Neural cell (in vitro differentiated cells): ENCODE results near the gene INSR. TPM values are rescaled to one million over a fixed set of nuclear protein-coding genes. Genes with fewer than 3 reads are reported as not detected.

Source experiments
- H2AFZ ChIP-seq: fragments of 200-600, 300-800 bp; sonication (generic), shearing (Covaris generic); 2 replicates; pipeline ENCODE4 v1.6.0; 2014; ENCODE audit warnings: low read depth, mild to moderate bottlenecking, antibody characterized with exemption, low read length, moderate library complexity
- H3F3A ChIP-seq: fragments of 200-600 bp; shearing (Covaris generic); 2 replicates; pipeline ENCODE4 v1.6.1; 2016; ENCODE audit warnings: mild to moderate bottlenecking, moderate library complexity, mixed read lengths, antibody characterized with exemption, low read length; ENCODE audit not compliant: insufficient read depth, poor library complexity, severe bottlenecking
- H3K27ac ChIP-seq: fragments of 200-600, 300-800 bp; sonication (generic), shearing (Covaris generic); 2 replicates; pipeline ENCODE4 v1.5.1; 2014; ENCODE audit warnings: mild to moderate bottlenecking, low read length, moderate library complexity
- H3K27me3 ChIP-seq: fragments of 300-800, 200-600 bp; sonication (generic), shearing (Covaris generic); 2 replicates; pipeline ENCODE4 v1.6.0; 2014; ENCODE audit warnings: mild to moderate bottlenecking, low read depth, low read length, moderate library complexity; ENCODE audit not compliant: insufficient read depth
- H3K36me3 ChIP-seq: fragments of 300-800, 200-600 bp; sonication (generic), shearing (Covaris generic); 2 replicates; pipeline ENCODE4 v1.5.1; 2014; ENCODE audit warnings: mild to moderate bottlenecking, antibody characterized with exemption, low read length, moderate library complexity; ENCODE audit not compliant: insufficient read depth
- H3K4me2 ChIP-seq: fragments of 300-800, 200-600 bp; sonication (generic), shearing (Covaris generic); 2 replicates; pipeline ENCODE4 v1.6.0; 2014; ENCODE audit warnings: mild to moderate bottlenecking, low read length
- H3K4me3 ChIP-seq: fragments of 300-800, 200-600 bp; sonication (generic), shearing (Covaris generic); 2 replicates; pipeline ENCODE4 v1.5.1; 2014; ENCODE audit warnings: mild to moderate bottlenecking, low read length, moderate library complexity
- H3K79me2 ChIP-seq: fragments of 200-600 bp; shearing (Covaris generic); replicated peaks from 2 replicates; pipeline ENCODE4 v1.6.0; 2014; ENCODE audit warnings: mild to moderate bottlenecking, low read length, moderate library complexity; ENCODE audit not compliant: insufficient read depth
- H3K9ac ChIP-seq: fragments of 300-800, 200-600 bp; sonication (generic), shearing (Covaris generic); 2 replicates; pipeline ENCODE4 v1.6.1; 2016; ENCODE audit warnings: mild to moderate bottlenecking, low read length, mixed read lengths
- H3K9me2 ChIP-seq: fragments of 200-600 bp; shearing (Covaris generic); 2 replicates; pipeline ENCODE4 v1.6.1; 2016; ENCODE audit warnings: mild to moderate bottlenecking, low read length, mixed read lengths; ENCODE audit not compliant: insufficient read depth
- H3K9me3 ChIP-seq: fragments of 200-600, 300-800 bp; sonication (generic), shearing (Covaris generic); 2 replicates; pipeline ENCODE4 v1.6.1; 2016; ENCODE audit warnings: mild to moderate bottlenecking, mixed run types, low read length, moderate library complexity, mixed read lengths
- H4K20me1 ChIP-seq: fragments of 200-600 bp; shearing (Covaris generic); 2 replicates; pipeline ENCODE4 v1.6.1; 2016; ENCODE audit warnings: mild to moderate bottlenecking, mixed run types; ENCODE audit not compliant: insufficient read depth
- CTCF ChIP-seq: fragments of 450-650 bp; IDR thresholded peaks from 2 replicates; pipeline ENCODE4 v1.5.1; 2014; ENCODE audit warnings: antibody characterized with exemption, mild to moderate bottlenecking, moderate library complexity; ENCODE audit not compliant: poor library complexity, severe bottlenecking
- EP300 ChIP-seq: fragments of 450-650 bp; conservative IDR thresholded peaks from 2 replicates; pipeline ENCODE4 v1.6.1; 2014; ENCODE audit warnings: antibody characterized with exemption, mild to moderate bottlenecking, moderate library complexity; ENCODE audit not compliant: poor library complexity, severe bottlenecking
- EZH2 ChIP-seq: fragments of 200-600, 300-800 bp; shearing (Covaris generic), sonication (generic); IDR thresholded peaks from 2 replicates; pipeline ENCODE4 v1.6.1; 2014; ENCODE audit warnings: antibody characterized with exemption, low read length, borderline replicate concordance, mild to moderate bottlenecking; ENCODE audit not compliant: insufficient read depth, poor library complexity, severe bottlenecking
- MXI1 ChIP-seq: fragments of 450-650 bp; conservative IDR thresholded peaks from 2 replicates; pipeline ENCODE4 v1.6.1; 2014; ENCODE audit warnings: antibody characterized with exemption, mild to moderate bottlenecking; ENCODE audit not compliant: poor library complexity, severe bottlenecking
- POLR2AphosphoS5 ChIP-seq: IDR thresholded peaks from 2 replicates; pipeline ENCODE4 v1.6.1; 2012
- RAD21 ChIP-seq: fragments of 450-650 bp; conservative IDR thresholded peaks from 2 replicates; pipeline ENCODE4 v1.6.1; 2014; ENCODE audit warnings: antibody characterized with exemption, mild to moderate bottlenecking, moderate library complexity
- SMC3 ChIP-seq: fragments of 450-650 bp; conservative IDR thresholded peaks from 2 replicates; pipeline ENCODE4 v1.6.1; 2014; ENCODE audit warnings: antibody characterized with exemption, mild to moderate bottlenecking, moderate library complexity; ENCODE audit not compliant: poor library complexity
- TAF1 ChIP-seq: IDR thresholded peaks from 2 replicates; pipeline ENCODE4 v1.6.1; 2012; ENCODE audit warnings: low read depth
- polyA plus RNA-seq: library from polyadenylated mRNA; depleted of rRNA; stranded (reverse); fragments of >200 nt; gene quantifications from 2 replicates; pipeline ENCODE4 v1.2.3, GENCODE V29; 2014
- TF ChIP-seq, protein P1 (sequence below): IDR thresholded peaks from 2 replicates; pipeline ENCODE4 v1.6.1; 2012; ENCODE audit warnings: borderline replicate concordance

The INSR gene
- polyA plus RNA-seq, 1 donor from 2014 or later = 16.0 TPM

- H3K9me3 ChIP-seq = no peaks in the 10 kb centered on the region
- H3K9ac ChIP-seq = no peak overlapping the region
- no peaks in the 10 kb centered on the region for H3K9me2 ChIP-seq
- H4K20me1 ChIP-seq = no peaks in the 10 kb centered on the region
- no peak overlapping the region for H3K27ac ChIP-seq
- H3K4me2 ChIP-seq = no peak overlapping the region
- no peak overlapping the region for H2AFZ ChIP-seq
- H3K4me3 ChIP-seq = no peak overlapping the region
- H3K36me3 ChIP-seq = no peaks in the 10 kb centered on the region
- H3K27me3 ChIP-seq = no peaks in the 10 kb centered on the region
- TF ChIP-seq POLR2AphosphoS5 (no peak), CTCF (no peak), TAF1 (no peak), EZH2 (no peak), MXI1 (no peak), EP300 (no peak), RAD21 (no peak), SMC3 (no peak)
- TF ChIP-seq, protein P1, sequence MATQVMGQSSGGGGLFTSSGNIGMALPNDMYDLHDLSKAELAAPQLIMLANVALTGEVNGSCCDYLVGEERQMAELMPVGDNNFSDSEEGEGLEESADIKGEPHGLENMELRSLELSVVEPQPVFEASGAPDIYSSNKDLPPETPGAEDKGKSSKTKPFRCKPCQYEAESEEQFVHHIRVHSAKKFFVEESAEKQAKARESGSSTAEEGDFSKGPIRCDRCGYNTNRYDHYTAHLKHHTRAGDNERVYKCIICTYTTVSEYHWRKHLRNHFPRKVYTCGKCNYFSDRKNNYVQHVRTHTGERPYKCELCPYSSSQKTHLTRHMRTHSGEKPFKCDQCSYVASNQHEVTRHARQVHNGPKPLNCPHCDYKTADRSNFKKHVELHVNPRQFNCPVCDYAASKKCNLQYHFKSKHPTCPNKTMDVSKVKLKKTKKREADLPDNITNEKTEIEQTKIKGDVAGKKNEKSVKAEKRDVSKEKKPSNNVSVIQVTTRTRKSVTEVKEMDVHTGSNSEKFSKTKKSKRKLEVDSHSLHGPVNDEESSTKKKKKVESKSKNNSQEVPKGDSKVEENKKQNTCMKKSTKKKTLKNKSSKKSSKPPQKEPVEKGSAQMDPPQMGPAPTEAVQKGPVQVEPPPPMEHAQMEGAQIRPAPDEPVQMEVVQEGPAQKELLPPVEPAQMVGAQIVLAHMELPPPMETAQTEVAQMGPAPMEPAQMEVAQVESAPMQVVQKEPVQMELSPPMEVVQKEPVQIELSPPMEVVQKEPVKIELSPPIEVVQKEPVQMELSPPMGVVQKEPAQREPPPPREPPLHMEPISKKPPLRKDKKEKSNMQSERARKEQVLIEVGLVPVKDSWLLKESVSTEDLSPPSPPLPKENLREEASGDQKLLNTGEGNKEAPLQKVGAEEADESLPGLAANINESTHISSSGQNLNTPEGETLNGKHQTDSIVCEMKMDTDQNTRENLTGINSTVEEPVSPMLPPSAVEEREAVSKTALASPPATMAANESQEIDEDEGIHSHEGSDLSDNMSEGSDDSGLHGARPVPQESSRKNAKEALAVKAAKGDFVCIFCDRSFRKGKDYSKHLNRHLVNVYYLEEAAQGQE = no peak
- H3K79me2 ChIP-seq = no peaks in the 10 kb centered on the region
- no peaks in the 10 kb centered on the region for H3F3A ChIP-seq
Measured at GRCh38 chr19:7301525-7301924, 7.3 kb upstream of the INSR start.

- H2AFZ ChIP-seq = no peak overlapping the region
- H3F3A ChIP-seq = no peaks in the 10 kb centered on the region
- no peak overlapping the region for H3K27ac ChIP-seq
- H3K36me3 ChIP-seq = no peaks in the 10 kb centered on the region
- no peak overlapping the region for H3K4me3 ChIP-seq
- peaks cover 5% of the 10 kb centered on the region for H3K79me2 ChIP-seq
- H4K20me1 ChIP-seq = no peaks in the 10 kb centered on the region
- H3K9ac ChIP-seq = no peak overlapping the region
- no peaks in the 10 kb centered on the region for H3K27me3 ChIP-seq
- no peaks in the 10 kb centered on the region for H3K9me3 ChIP-seq
- H3K4me2 ChIP-seq = no peak overlapping the region
- H3K9me2 ChIP-seq = no peaks in the 10 kb centered on the region
- TF ChIP-seq, protein P1 = no peak
- TF ChIP-seq EZH2 (no peak), EP300 (no peak), CTCF (no peak), RAD21 (no peak), MXI1 (no peak), SMC3 (no peak), POLR2AphosphoS5 (no peak), TAF1 (no peak)
Measured at GRCh38 chr19:7297742-7298141, 3.5 kb upstream of the INSR start.
